ENCODE data around the gene RSBN1. TPM values are rescaled to one million over a fixed set of nuclear protein-coding genes. Genes with fewer than 3 reads are reported as not detected.

Gene RSBN1
- total and polyA plus RNA-seq, 7 donors: 3.5 to 20.8 (median 11.0) TPM

GRCh38 chr1:113836534-113836933 is 24.3 kb upstream of the RSBN1 start:
- no peaks in the 10 kb centered on the region for H3K4me1 ChIP-seq

GRCh38 chr1:113835686-113836290 is 23.5 kb upstream of the RSBN1 start:
- WGBS, 3 donors: 16 to 20% (median 18%) methylated on average over 4 of the region's 4 CpGs
- peak; percentile 60 for TF ChIP-seq CTCF (IDR thresholded peaks at IDR 0.05)
- H3K27me3 ChIP-seq (ENCODE audit: insufficient read depth in 3 of 3, low read length in 2 of 3): no peaks in the 10 kb centered on the region
- no peaks in the 10 kb centered on the region for H3K4me1 ChIP-seq
- H3K27ac ChIP-seq: no peak overlapping the region
- ATAC-seq (peak in 1 of 4 donors; percentile 58), DNase-seq (no peak)
- intact Hi-C loops (cut with DNase I): loop anchor here (2.0 to 10.0 kb wide), 4 partner anchors 59 to 452 kb away; partner anchors contain the start of genes AP4B1 (in 1 of the 2) and DCLRE1B (in 1 of the 2)
- H3K36me3 ChIP-seq (ENCODE audit: insufficient read depth in 1 of 2, low read depth in 1 of 2): no peaks in the 10 kb centered on the region
- H3K4me3 ChIP-seq: no peak overlapping the region
- H3K9me3 ChIP-seq: no peaks in the 10 kb centered on the region

More at GRCh38 chr1:113836534-113836933, 24.3 kb upstream of the RSBN1 start:
- no peak for DNase-seq
- Histone ChIP-seq H3K27me3 (ENCODE audit: insufficient read depth in 3 of 3, low read length in 2 of 3) (no peaks in the 10 kb centered on the region), H3K36me3 (ENCODE audit: insufficient read depth in 1 of 2, low read depth in 1 of 2) (no peaks in the 10 kb centered on the region), H3K27ac (no peak overlapping the region), H3K9me3 (no peaks in the 10 kb centered on the region), H3K4me3 (no peak overlapping the region)
- WGBS, 3 donors: 94 to 100% (median 98%) methylated on average over 1 of the region's 1 CpG
- intact Hi-C loops (cut with DNase I): loop anchor here (2.0 to 10.0 kb wide), 4 partner anchors 58 to 451 kb away; partner anchors contain the start of genes AP4B1 (in 1 of the 2) and DCLRE1B (in 1 of the 2)
- no peak for TF ChIP-seq CTCF (IDR thresholded peaks at IDR 0.05)
- no peak for ATAC-seq

GRCh38 chr1:113834716-113835115 is 22.4 kb upstream of the RSBN1 start:
- no peak overlapping the region for H3K4me3 ChIP-seq
- no peaks in the 10 kb centered on the region for H3K4me1 ChIP-seq
- ATAC-seq (no peak), DNase-seq (no peak)
- WGBS, 3 donors: 95 to 98% (median 96%) methylated on average over 2 of the region's 2 CpGs
- no peaks in the 10 kb centered on the region for H3K9me3 ChIP-seq
- H3K27ac ChIP-seq: no peak overlapping the region
- no peak for TF ChIP-seq CTCF (IDR thresholded peaks at IDR 0.05)
- H3K36me3 ChIP-seq (ENCODE audit: insufficient read depth in 1 of 2, low read depth in 1 of 2): no peaks in the 10 kb centered on the region
- intact Hi-C loops (cut with DNase I): loop anchor here (5.0 to 10.0 kb wide), 4 partner anchors 60 to 453 kb away; no protein-coding TSS in a partner anchor
- no peaks in the 10 kb centered on the region for H3K27me3 ChIP-seq (ENCODE audit: insufficient read depth in 3 of 3, low read length in 2 of 3)

- ATAC-seq (no peak), DNase-seq (no peak)
- Histone ChIP-seq H3K9me3 (no peaks in the 10 kb centered on the region), H3K27me3 (ENCODE audit: insufficient read depth in 3 of 3, low read length in 2 of 3) (no peaks in the 10 kb centered on the region), H3K27ac (no peak overlapping the region), H3K36me3 (ENCODE audit: insufficient read depth in 1 of 2, low read depth in 1 of 2) (no peaks in the 10 kb centered on the region), H3K4me3 (no peak overlapping the region), H3K4me1 (no peaks in the 10 kb centered on the region)
- intact Hi-C loops (cut with DNase I): loop anchor here in 1 of 2 donors (5.0 to 10.0 kb wide), 2 partner anchors 65 to 452 kb away; no protein-coding TSS in a partner anchor
- 75 to 78% (median 77%) methylated on average over 3 of the region's 3 CpGs for WGBS, 3 donors
- no peak for TF ChIP-seq CTCF (IDR thresholded peaks at IDR 0.05)
Observed at GRCh38 chr1:113830039-113830438, 17.8 kb upstream of the RSBN1 start.
